HG03196 (cell line): Measurements from ENCODE around the gene CNKSR3.
"Not testable (repeated sequence)": the region's sequence is repeated elsewhere in the genome, so short reads cannot be mapped to it uniquely, and the experiment has no call there.

Experiments used
- ATAC-seq: cut with Tn5 transposase; IDR thresholded peaks from one replicate; pipeline ENCODE4 v1.9.1; 2021; ENCODE audit not compliant: unreplicated experiment

The CNKSR3 gene

GRCh38 chr6:154528310-154528915 lies 17.9 kb upstream of the CNKSR3 start:
- no peak for ATAC-seq

GRCh38 chr6:154526996-154527395 lies 16.5 kb upstream of the CNKSR3 start:
- no peak for ATAC-seq

GRCh38 chr6:154522576-154522975 lies 12.1 kb upstream of the CNKSR3 start:
- ATAC-seq = no peak

- no peak for ATAC-seq
Observed at GRCh38 chr6:154521412-154521811, 10.9 kb upstream of the CNKSR3 start.

GRCh38 chr6:154520280-154520679 lies 9.8 kb upstream of the CNKSR3 start:
- no peak for ATAC-seq

GRCh38 chr6:154518396-154518795 lies 7.9 kb upstream of the CNKSR3 start:
- ATAC-seq = no peak

GRCh38 chr6:154516276-154516675 lies 5.8 kb upstream of the CNKSR3 start:
- no peak for ATAC-seq

GRCh38 chr6:154515826-154516225 lies 5.3 kb upstream of the CNKSR3 start:
- ATAC-seq = no peak

- not testable (repeated sequence) for ATAC-seq
Observed at GRCh38 chr6:154515076-154515475, 4.6 kb upstream of the CNKSR3 start.

- ATAC-seq = no peak
Observed at GRCh38 chr6:154514481-154514880, 4.0 kb upstream of the CNKSR3 start.

GRCh38 chr6:154513601-154514320 lies 3.3 kb upstream of the CNKSR3 start:
- no peak for ATAC-seq

GRCh38 chr6:154512201-154512600 lies 1.7 kb upstream of the CNKSR3 start:
- no peak for ATAC-seq

GRCh38 chr6:154511791-154512190 lies 1.3 kb upstream of the CNKSR3 start:
- ATAC-seq = no peak

GRCh38 chr6:154509421-154510143 lies 903 bp downstream of the CNKSR3 start:
- peak; percentile 20 for ATAC-seq

GRCh38 chr6:154508573-154509375 lies 1.7 kb downstream of the CNKSR3 start:
- ATAC-seq = no peak

GRCh38 chr6:154506991-154507898 lies 3.2 kb downstream of the CNKSR3 start:
- no peak for ATAC-seq

- ATAC-seq = no peak
Observed at GRCh38 chr6:154506582-154506981, 3.9 kb downstream of the CNKSR3 start.

GRCh38 chr6:154506108-154506507 lies 4.4 kb downstream of the CNKSR3 start:
- ATAC-seq = no peak

GRCh38 chr6:154504865-154505449 lies 5.5 kb downstream of the CNKSR3 start:
- ATAC-seq = no peak

- ATAC-seq = no peak
Observed at GRCh38 chr6:154504102-154504501, 6.4 kb downstream of the CNKSR3 start.
